Stimulated activated CD4-positive, alpha-beta T cell treated with anti-CD3 and anti-CD28 coated beads, Interleukin-2, amount 100 ng/mL, for 4 hours (primary cell): ENCODE measurements around the gene STRN4.
A peak's percentile ranks its signal among the peaks of the same experiment; 100 is the strongest.
"Not testable (repeated sequence)": the region's sequence is repeated elsewhere in the genome, so short reads cannot be mapped to it uniquely, and the experiment has no call there.

Experiments
- DNase-seq: peaks from one replicate; pipeline ENCODE4 v3.0.0-alpha.2; 2020; ENCODE audit warnings: low read depth

Gene STRN4

DNA sequence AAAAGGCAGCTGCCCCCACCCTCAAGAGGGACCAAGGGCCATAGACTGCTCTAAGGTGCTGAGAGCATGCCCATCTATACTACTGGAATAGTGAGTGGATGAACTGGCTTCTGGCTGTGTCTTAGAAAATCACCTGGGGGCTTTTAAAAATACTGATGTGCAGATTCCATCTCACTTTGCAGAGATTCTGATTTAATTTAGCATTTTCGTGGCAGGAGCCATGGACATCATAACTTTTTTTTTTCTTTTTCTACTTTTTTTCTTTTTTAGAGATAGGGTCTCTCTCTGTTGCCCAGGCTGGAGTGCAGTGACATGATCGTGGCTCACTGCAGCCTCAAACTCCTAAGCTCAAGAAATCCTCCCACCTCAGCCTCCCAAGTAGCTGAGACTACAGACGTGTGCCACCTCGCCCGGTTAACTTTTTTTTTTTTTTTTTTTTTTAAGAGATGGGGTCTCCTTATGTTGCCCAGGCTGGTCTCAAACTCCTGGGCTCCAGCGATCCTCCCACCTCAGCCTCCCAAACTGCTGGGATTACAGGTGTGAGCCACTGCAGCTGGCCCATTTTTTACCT, 33.4 kb downstream of the STRN4 start:
- not testable (repeated sequence) for DNase-seq

DNA sequence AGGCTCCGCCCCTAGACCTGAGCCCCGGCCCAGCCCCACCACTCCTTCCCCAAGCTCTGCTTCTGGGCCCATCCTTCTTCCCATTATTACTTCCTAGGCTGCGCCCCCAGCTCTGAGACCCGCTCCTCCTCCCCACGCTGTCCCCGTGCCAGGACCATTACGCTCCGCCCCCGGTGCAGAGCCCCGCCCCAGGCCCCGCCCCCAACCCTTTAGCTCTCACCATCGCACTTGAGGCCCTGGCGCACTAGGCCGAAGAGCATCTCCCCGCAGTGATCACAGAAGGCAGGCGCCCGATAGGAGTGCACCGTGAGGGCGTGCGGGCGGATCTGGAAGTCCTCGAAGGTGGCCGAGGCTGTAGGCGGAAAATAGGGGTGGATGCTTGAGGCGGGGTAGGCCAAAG, 35.6 kb downstream of the STRN4 start:
- no peak for DNase-seq

- DNase-seq = peak; percentile 76
Measured at GRCh38 chr19:46704379-46705076, 41.7 kb downstream of the STRN4 start.

- DNase-seq = no peak
Measured at GRCh38 chr19:46700704-46701103, 45.5 kb downstream of the STRN4 start.

GRCh38 chr19:46698395-46699321, 47.6 kb downstream of the STRN4 start:
- DNase-seq = no peak

GRCh38 chr19:46697204-46697960, 48.9 kb downstream of the STRN4 start:
- DNase-seq = no peak

DNA sequence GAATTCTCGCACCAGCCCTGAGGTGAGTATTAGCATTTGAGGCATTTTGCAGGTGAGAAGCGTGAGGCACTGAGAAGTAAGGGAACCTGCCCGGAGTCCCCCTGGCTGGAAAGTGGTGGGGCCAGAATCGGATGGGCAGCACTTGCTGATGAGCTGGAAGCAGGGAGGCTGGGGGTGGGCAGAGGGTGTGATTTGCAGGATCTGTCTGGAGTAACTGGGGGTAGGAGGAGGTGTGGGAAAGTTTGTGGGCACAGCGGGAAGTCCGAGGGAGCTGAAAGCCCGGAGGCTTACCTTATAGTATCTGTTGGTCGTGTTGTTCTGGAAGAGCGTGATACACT, 49.4 kb downstream of the STRN4 start:
- DNase-seq = no peak

DNA sequence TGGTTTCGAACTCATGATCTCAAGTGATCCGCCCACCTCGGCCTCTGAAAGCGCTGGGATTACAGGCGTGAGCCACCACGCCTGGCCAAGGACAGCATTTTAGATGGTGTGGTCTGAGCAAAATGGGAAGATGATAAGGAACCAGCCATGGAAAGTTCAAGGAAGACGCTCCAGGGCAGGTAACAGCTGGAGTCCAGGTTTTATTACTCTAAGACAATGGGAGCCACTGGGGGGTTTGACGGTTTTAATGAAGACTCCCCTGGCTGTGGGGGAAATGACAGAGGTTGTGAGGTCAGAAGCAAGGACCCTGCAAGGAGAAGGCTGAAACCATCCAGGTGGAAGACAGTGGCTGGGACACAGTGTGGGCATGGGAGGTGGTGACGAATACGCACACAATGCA, 50.2 kb downstream of the STRN4 start:
- no peak for DNase-seq

- DNase-seq = no peak
Measured at GRCh38 chr19:46693760-46694159, 52.5 kb downstream of the STRN4 start.

- no peak for DNase-seq
Measured at GRCh38 chr19:46692918-46693722, 53.1 kb downstream of the STRN4 start.

DNA sequence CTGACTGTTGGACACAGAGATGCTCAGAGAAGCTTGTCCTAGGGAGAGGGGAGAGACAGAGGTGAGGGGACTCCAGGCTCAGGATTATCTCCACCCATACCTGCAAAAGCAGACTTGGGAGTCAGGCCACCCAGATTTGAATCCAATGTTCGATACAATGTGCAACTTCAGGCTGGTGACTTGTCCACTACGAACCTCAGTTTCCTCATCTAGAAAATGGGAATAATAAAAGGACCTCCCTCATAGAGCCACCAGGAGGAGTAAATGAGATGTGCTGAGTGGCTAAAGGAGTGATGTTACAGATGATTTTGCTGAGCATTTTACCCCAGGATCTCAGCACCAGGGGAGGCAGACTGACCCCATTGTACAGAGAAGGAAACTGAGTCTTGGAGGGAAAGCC, 54.3 kb downstream of the STRN4 start:
- no peak for DNase-seq

GRCh38 chr19:46691104-46691503, 55.1 kb downstream of the STRN4 start:
- DNase-seq = no peak

- no peak for DNase-seq
Measured at GRCh38 chr19:46689358-46689757, 56.9 kb downstream of the STRN4 start.

- DNase-seq = no peak
Measured at GRCh38 chr19:46687438-46688145, 58.7 kb downstream of the STRN4 start.

GRCh38 chr19:46685189-46685588, 61.1 kb downstream of the STRN4 start:
- DNase-seq = no peak

DNA sequence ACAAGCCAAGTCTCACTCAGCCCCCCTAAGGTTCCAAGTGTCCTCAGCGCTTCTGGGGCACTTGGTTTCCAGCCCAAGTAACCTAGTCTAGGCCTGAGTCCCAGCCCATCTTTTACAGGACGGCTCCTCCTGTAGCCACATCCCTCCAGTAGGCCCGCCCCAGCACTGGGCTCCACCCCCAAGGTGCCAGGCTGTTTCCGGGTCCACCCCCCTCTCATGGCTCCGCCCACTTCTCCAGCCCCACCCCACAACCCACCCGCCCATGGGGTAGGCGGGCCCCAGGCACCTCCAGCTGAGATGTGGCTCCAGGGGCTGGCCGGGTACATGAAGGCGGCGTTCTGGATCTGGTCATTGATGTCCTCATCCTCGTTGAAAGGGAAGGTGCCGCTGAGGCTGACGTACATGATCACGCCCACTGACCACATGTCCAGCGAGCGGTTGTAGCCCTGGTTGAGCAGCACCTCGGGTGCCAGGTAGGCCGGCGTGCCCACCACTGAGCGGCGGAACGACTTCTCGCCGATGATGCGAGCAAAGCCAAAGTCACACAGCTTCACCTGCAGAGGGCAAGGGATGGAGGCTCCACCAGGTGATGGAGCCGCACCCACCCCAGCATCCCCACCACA, 68.0 kb downstream of the STRN4 start:
- DNase-seq = peak; percentile 31

GRCh38 chr19:46674416-46675178, 71.7 kb downstream of the STRN4 start:
- no peak for DNase-seq

DNA sequence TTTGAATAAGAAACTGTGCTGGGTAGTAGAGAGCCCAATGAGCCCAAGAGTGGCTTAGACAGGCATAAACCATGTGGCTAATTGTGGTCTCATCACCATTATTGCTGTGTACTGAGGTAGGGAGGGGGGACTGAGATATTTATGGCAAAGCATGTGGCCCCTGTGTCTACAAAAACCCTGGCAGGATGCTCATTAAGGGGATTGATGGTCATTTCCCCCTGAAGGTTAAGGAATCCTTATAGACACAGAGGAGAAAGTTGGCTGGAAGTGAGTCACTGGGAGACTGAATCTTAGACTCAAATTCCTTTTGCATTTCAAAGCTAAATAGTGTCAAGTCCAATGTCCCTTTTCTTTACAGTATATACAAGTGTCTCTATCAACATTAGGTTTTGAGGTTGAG, 75.4 kb downstream of the STRN4 start:
- DNase-seq = no peak
